ENCODE data around the gene CBX4.

DNA sequence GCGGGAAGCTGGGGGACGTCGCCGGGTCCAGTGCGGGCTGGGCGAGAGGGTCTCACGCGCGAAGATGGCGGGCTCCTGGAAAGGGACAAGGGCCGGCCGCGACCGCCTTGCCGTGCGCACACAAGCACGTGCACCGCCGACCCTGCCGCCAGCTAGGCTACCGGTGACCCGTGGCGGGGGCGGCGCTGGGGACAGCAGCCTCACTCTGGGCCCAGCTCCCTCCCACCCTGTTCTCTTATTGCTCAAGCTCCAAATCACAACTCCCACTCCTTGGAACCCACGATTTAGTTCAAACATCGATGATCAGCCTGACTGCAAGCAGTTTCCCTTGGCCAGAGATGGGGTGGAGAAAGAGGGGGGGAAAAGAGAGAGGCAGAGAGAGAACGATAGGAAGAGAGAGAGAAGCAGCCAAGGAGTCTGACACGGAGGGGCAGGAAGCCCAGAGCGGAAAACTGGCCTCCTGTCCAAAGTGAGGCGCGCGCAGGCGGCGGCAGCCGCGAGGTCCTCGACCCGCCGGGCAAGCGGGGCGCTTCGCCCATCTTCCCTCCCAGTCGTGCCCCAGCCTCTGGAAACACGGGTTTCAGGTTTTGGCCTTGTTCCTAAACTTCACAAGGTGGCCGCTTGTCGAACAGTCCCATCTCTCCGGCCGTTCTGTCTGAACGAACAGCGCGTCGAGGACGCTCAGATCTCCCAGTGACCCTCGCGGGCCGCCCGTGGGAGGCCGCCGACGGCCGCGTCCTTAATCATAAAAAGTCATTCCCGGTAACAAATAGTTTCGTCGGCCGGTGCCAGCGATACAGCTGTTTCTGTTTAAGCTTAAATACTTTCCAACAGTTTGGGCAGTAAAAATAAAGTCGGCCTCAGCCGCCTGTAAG is 40.7 kb downstream of the CBX4 start:
- TF ChIP-seq CTCF (conservative IDR thresholded peaks at IDR 0.05) (no peak), ZFX (IDR thresholded peaks at IDR 0.05) (no peak)

Data from C4-2B (cell line).